B cell (primary cell): ENCODE data around the gene SLCO2B1. TPM values are rescaled to one million over a fixed set of nuclear protein-coding genes. Genes with fewer than 3 reads are reported as not detected.

ENCODE experiments used
- ATAC-seq: fragments of 200-7000 bp; cut with Tn5 transposase; one replicate; pipeline ENCODE4 v1.10.0; 2021; ENCODE audit warnings: low read depth, mild to moderate bottlenecking, moderate number of reproducible peaks, moderate library complexity
- CTCF ChIA-PET: fragments of 350-600 bp; sonication (Branson Sonifier 250); formaldehyde crosslinking; loops from one replicate; lab custom pipeline; 2021; ENCODE audit warnings: antibody characterized with exemption, inconsistent platforms; lab: Charles Lee
- POLR2A ChIA-PET: fragments of 350-600 bp; sonication (Branson Sonifier 250); formaldehyde crosslinking; loops from one replicate; lab custom pipeline; 2021; ENCODE audit warnings: antibody characterized with exemption; lab: Charles Lee
- DNase-seq: peaks from one replicate; pipeline ENCODE4 v3.0.0; 2013
- H2AFZ ChIP-seq: 2 replicates; pipeline ENCODE4 v1.6.1; 2012; ENCODE audit warnings: mild to moderate bottlenecking, low read depth, low read length; ENCODE audit not compliant: insufficient read depth, poor library complexity, severe bottlenecking
- H3K27ac ChIP-seq, 2 donors: 1 replicate in 1 of 2; 2 replicates in 1 of 2; pipeline ENCODE4 v1.5.1; 2012 to 2013; ENCODE audit warnings: low read length in 2 of 2, mild to moderate bottlenecking in 2 of 2, moderate library complexity in 1 of 2
- H3K27me3 ChIP-seq, 4 experiments: fragments of 200-600 bp in 1 of 4; sonication (generic) in 1 of 4; replicated peaks in 1 of 4; 1 replicate in 2 of 4; 2 replicates in 2 of 4; pipeline versions ENCODE4 v1.6.1 to v1.7.0; 2013 to 2016; ENCODE audit warnings: low read length in 3 of 4, mild to moderate bottlenecking in 2 of 4, mixed read lengths in 1 of 4, moderate library complexity in 1 of 4; ENCODE audit not compliant: insufficient read depth in 4 of 4, control insufficient read depth in 3 of 4; ENCODE audit errors: control extremely low read depth in 1 of 4
- H3K36me3 ChIP-seq, 2 experiments: replicated peaks in 1 of 2; 1 replicate in 1 of 2; 2 replicates in 1 of 2; pipeline versions ENCODE4 v1.6.1 to v1.7.1; 2013; ENCODE audit warnings: low read length in 1 of 2; ENCODE audit not compliant: insufficient read depth in 2 of 2, control insufficient read depth in 1 of 2; ENCODE audit errors: control extremely low read depth in 1 of 2, extremely low read depth in 1 of 2
- H3K4me1 ChIP-seq, 2 donors: fragments of 200-600 bp in 1 of 2; sonication (generic) in 1 of 2; 1 replicate in 1 of 2; 2 replicates in 1 of 2; pipeline versions ENCODE4 v1.5.1 to v1.6.1; 2013 to 2017; ENCODE audit warnings: low read length in 2 of 2; ENCODE audit not compliant: control insufficient read depth in 2 of 2, insufficient read depth in 2 of 2
- H3K4me2 ChIP-seq: replicated peaks from 2 replicates; pipeline ENCODE3; 2012; ENCODE audit warnings: mild to moderate bottlenecking, low read depth, low read length; ENCODE audit not compliant: poor library complexity, severe bottlenecking
- H3K4me3 ChIP-seq, 5 experiments: fragments of 200-600 bp in 1 of 5; sonication (generic) in 1 of 5; 1 replicate in 3 of 5; 2 replicates in 2 of 5; pipeline versions ENCODE4 v1.5.1 to v1.7.0; 2011 to 2016; ENCODE audit warnings: low read length in 4 of 5, mild to moderate bottlenecking in 4 of 5, low read depth in 2 of 5, control low read depth in 1 of 5, moderate library complexity in 1 of 5; ENCODE audit not compliant: insufficient read depth in 1 of 5; ENCODE audit errors: control extremely low read depth in 1 of 5, extremely low read depth in 1 of 5
- H3K79me2 ChIP-seq: fragments of 200-600 bp; sonication (generic); one replicate; pipeline ENCODE4 v1.6.0; 2016; ENCODE audit warnings: low read length; ENCODE audit not compliant: control insufficient read depth, insufficient read depth
- H3K9ac ChIP-seq: fragments of 200-600 bp; sonication (generic); 2 replicates; pipeline ENCODE4 v1.6.1; 2017; ENCODE audit warnings: mild to moderate bottlenecking, low read length, moderate library complexity
- H3K9me3 ChIP-seq, 3 donors: one replicate each; pipeline versions ENCODE4 v1.6.1 to v1.7.1; 2013; ENCODE audit warnings: low read length in 2 of 3; ENCODE audit not compliant: control insufficient read depth in 2 of 3, insufficient read depth in 1 of 3; ENCODE audit errors: control extremely low read depth in 1 of 3
- H4K20me1 ChIP-seq: 2 replicates; pipeline ENCODE4 v1.6.0; 2012; ENCODE audit warnings: mild to moderate bottlenecking, low read length; ENCODE audit not compliant: insufficient read depth, control insufficient read depth, poor library complexity, severe bottlenecking
- H3K27ac Mint-ChIP-seq: one replicate; pipeline ENCODE4 v1.8.0; 2021; ENCODE audit warnings: mixed read lengths
- H3K27me3 Mint-ChIP-seq: one replicate; pipeline ENCODE4 v1.8.0; 2021; ENCODE audit warnings: mixed read lengths
- H3K4me1 Mint-ChIP-seq: one replicate; pipeline ENCODE4 v1.8.0; 2021; ENCODE audit warnings: mixed read lengths
- H3K4me3 Mint-ChIP-seq: one replicate; pipeline ENCODE4 v1.8.0; 2021; ENCODE audit warnings: mixed read lengths
- H3K9me3 Mint-ChIP-seq: one replicate; pipeline ENCODE4 v1.8.0; 2022; ENCODE audit warnings: mixed read lengths; ENCODE audit not compliant: insufficient read depth
- EZH2 ChIP-seq: IDR thresholded peaks from 2 replicates; pipeline ENCODE4 v1.6.1; 2012; ENCODE audit warnings: borderline replicate concordance, low read depth, mild to moderate bottlenecking, moderate library complexity, low read length; ENCODE audit not compliant: insufficient read depth, poor library complexity, severe bottlenecking
- WGBS: methylation state at CpG from one replicate; pipeline ENCODE4 v1.1.5; 2013; ENCODE audit warnings: missing lambda C conversion rate; ENCODE audit not compliant: insufficient coverage; 5-methylcytosine and 5-hydroxymethylcytosine counted together
- intact Hi-C: fragments of 100-400 bp; cut with micrococcal nuclease; formaldehyde crosslinking; loops from one replicate; pipeline ENCODE4 v1.10.0; 2022
- polyA plus RNA-seq: library from polyadenylated mRNA; depleted of rRNA; stranded (reverse); fragments of >200 nt; gene quantifications from 2 replicates; pipeline ENCODE4 v1.2.3, GENCODE V29; 2012
- total RNA-seq, 2 donors: library from RNA; stranded (reverse); fragments of 120-200 nt in 1 of 2; gene quantifications; 1 replicate in 1 of 2; 2 replicates in 1 of 2; pipeline versions ENCODE4 v1.2.3 to v1.2.4, GENCODE V29; 2013 to 2022
- TF ChIP-seq, protein P1 (sequence below): fragments of 200-600 bp; IDR thresholded peaks from one replicate; pipeline ENCODE4 v1.8.0; 2022; ENCODE audit warnings: antibody characterized with exemption, mild to moderate bottlenecking

Gene SLCO2B1
- total and polyA plus RNA-seq, 2 donors (not counting 1 experiment from before 2014, with no cell fraction given) = 1.2 TPM; not detected in 1

DNA sequence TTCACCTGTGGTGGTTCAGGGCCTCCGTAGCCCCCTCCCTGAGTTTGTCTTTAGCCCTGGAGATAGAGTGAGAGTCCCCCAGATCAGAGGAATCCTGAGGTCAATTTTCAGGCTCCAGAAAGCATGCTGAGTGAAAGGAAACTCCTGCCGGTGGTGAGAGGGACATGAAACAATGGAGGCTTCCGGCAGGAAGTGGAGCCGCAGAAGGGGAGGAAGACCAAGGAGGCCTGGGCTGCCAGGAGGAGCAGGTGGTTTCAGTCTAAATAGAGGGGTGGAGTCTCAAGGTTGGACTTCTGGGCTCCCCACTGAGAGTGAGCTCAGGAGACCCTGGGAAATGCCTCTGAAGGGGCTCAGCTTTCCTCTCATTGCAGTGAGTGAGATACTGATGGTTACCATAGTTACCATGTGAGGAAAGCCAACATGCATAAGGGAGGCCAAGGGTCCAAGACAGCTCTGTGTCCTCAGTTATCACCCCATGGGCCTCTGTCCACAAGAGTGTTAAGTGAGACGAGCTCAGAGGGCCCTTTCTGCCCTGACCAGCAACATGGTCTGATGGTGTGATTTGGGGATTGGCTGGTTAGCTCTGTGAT lies 10.7 kb downstream of the SLCO2B1 start:
- Histone ChIP-seq H3K27me3 (no peaks in the 10 kb centered on the region), H3K9ac (no peak overlapping the region), H3K4me3 (no peak overlapping the region), H3K4me2 (no peak overlapping the region), H3K36me3 (no peaks in the 10 kb centered on the region), H3K4me1 (no peaks in the 10 kb centered on the region), H2AFZ (no peak overlapping the region), H4K20me1 (no peaks in the 10 kb centered on the region), H3K9me3 (peaks cover 0 to 4% (median 3%) of the 10 kb centered on the region in 3 donors), H3K79me2 (no peaks in the 10 kb centered on the region), H3K27ac (no peak overlapping the region)
- ChIA-PET CTCF (no interaction called here), POLR2A (no interaction called here)
- Mint-ChIP-seq H3K4me1 (no peaks in the 10 kb centered on the region), H3K4me3 (no peak overlapping the region), H3K27ac (no peak overlapping the region), H3K9me3 (peaks cover 2% of the 10 kb centered on the region), H3K27me3 (peaks cover 19% of the 10 kb centered on the region)
- intact Hi-C loops = no loop called here
- 63% methylated on average over 4 of the region's 5 CpGs for WGBS
- no peak for DNase-seq
- no peak for ATAC-seq
- TF ChIP-seq, protein P1, sequence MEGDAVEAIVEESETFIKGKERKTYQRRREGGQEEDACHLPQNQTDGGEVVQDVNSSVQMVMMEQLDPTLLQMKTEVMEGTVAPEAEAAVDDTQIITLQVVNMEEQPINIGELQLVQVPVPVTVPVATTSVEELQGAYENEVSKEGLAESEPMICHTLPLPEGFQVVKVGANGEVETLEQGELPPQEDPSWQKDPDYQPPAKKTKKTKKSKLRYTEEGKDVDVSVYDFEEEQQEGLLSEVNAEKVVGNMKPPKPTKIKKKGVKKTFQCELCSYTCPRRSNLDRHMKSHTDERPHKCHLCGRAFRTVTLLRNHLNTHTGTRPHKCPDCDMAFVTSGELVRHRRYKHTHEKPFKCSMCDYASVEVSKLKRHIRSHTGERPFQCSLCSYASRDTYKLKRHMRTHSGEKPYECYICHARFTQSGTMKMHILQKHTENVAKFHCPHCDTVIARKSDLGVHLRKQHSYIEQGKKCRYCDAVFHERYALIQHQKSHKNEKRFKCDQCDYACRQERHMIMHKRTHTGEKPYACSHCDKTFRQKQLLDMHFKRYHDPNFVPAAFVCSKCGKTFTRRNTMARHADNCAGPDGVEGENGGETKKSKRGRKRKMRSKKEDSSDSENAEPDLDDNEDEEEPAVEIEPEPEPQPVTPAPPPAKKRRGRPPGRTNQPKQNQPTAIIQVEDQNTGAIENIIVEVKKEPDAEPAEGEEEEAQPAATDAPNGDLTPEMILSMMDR = no peak
- TF ChIP-seq EZH2 = no peak

DNA sequence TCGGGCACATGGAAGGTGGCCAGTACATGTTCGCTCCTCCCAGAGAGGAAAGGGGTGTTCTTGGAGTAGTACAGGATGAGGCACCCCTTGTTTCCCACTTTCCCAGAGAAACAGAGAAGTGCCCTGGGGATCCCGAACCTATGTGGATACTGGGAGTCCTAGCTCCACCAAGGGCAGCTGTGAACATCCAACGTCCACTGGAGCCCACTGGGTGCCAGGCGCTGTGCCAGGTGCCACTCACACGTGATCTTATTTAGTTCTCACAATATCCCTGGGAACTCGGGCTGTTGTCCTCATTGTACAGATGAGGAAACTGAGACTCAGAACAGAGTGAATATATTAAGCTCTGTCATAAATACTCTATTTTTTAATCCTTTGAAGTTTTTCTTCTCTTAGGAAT lies 12.0 kb downstream of the SLCO2B1 start:
- Mint-ChIP-seq H3K4me1 (no peaks in the 10 kb centered on the region), H3K9me3 (peaks cover 2% of the 10 kb centered on the region), H3K27me3 (peaks cover 19% of the 10 kb centered on the region), H3K27ac (no peak overlapping the region), H3K4me3 (no peak overlapping the region)
- H3K27ac ChIP-seq = no peak overlapping the region
- no peak overlapping the region for H2AFZ ChIP-seq
- H3K4me3 ChIP-seq = no peak overlapping the region
- H3K79me2 ChIP-seq = no peaks in the 10 kb centered on the region
- H3K4me2 ChIP-seq = no peak overlapping the region
- DNase-seq (no peak), ATAC-seq (no peak)
- H3K27me3 ChIP-seq = no peaks in the 10 kb centered on the region
- ChIA-PET POLR2A (no interaction called here), CTCF (no interaction called here)
- no peaks in the 10 kb centered on the region for H4K20me1 ChIP-seq
- intact Hi-C loops = no loop called here
- H3K36me3 ChIP-seq = no peaks in the 10 kb centered on the region
- WGBS = 82% methylated on average over 3 of the region's 7 CpGs
- TF ChIP-seq, protein P1 = no peak
- no peak for TF ChIP-seq EZH2
- H3K9ac ChIP-seq = no peak overlapping the region
- H3K9me3 ChIP-seq = peaks cover 0 to 4% (median 3%) of the 10 kb centered on the region in 3 donors
- H3K4me1 ChIP-seq = no peaks in the 10 kb centered on the region
